Fibroblast of lung (primary cell): ENCODE measurements around the gene KRTAP2-3.

Source experiments
- CTCF ChIP-seq, 2 donors: IDR thresholded peaks in 1 of 2; conservative IDR thresholded peaks in 1 of 2; 1 replicate in 1 of 2; 2 replicates in 1 of 2; pipeline ENCODE4 v1.5.1; 2011 to 2012; ENCODE audit warnings: low read length in 2 of 2, control low read depth in 1 of 2, inconsistent platforms in 1 of 2, low read depth in 1 of 2, mild to moderate bottlenecking in 1 of 2
- EZH2 ChIP-seq: IDR thresholded peaks from 2 replicates; pipeline ENCODE4 v1.5.1; 2012; ENCODE audit warnings: low read length, control low read depth, mild to moderate bottlenecking; ENCODE audit errors: missing control alignments

GRCh38 chr17:41049110-41049509, 10.8 kb downstream of the KRTAP2-3 start:
- TF ChIP-seq CTCF (conservative IDR thresholded peaks at IDR 0.05 in 1 of 2, IDR thresholded peaks at IDR 0.05 in 1 of 2; ENCODE audit: low read depth in 1 of 2, low read length in 2 of 2) (no peak), EZH2 (no peak)
